Measurements from ENCODE around the gene OXSM.

Gene OXSM

DNA sequence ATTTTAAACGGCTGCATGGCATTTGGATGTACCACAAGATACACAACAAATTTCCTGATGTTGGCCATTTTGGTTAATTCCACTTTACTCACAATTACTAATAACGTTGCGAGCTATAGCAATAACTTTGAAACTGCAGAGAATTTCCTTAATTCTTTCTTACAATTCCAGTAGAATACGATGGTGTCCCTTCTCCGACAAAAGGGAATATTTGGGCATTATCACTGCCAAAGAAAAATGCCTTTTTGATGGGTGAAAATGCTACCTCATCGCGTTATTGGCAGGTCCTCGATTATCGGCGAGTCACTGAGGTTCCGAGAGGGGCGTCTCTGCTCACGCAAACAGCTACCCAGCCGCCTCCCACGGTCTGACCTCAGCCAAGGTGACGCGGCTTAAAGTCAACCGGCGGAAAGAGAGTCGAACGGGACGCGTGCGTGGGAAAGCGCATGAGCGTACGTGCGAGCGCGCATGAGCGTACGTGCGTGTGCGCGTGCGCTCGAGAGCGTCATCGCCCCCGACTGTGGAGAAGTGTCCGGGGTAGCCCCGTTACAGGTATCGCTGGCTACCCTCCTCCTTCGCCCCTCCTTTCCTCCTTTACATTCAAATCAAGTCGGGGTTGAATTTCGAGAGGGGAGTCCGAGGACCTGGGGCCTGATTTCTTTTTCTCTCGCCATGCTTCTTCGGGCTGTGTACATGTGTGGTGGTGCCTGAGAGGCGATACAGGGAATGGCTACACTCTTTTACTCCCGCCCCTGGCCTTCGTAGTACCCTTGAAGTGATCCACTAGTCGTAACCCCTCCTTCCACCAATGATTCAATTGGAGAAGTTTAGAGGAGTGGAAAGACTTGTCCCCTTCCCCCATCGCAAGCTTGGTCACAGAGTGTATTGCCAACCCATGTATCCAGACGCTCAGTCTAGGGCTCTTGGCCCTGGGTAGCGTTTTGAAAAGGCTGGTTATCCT is at the start of gene OXSM:
Gene OXSM, plus strand, starts transcription at position 495 of the 961 bp plus-strand sequence. CDS start 931 bp downstream, outside the sequence.
- DNase-seq, result peak; percentile 92

- DNase-seq, result no peak
These were observed 45.4 kb upstream of the OXSM start for GRCh38 chr3:25744470-25744869.

- no peak for DNase-seq
These were observed 42.9 kb upstream of the OXSM start for GRCh38 chr3:25747033-25747432.

GRCh38 chr3:25748189-25748588 is 41.7 kb upstream of the OXSM start:
- DNase-seq, result no peak

GRCh38 chr3:25749031-25749581 is 40.8 kb upstream of the OXSM start:
- DNase-seq, result no peak

DNA sequence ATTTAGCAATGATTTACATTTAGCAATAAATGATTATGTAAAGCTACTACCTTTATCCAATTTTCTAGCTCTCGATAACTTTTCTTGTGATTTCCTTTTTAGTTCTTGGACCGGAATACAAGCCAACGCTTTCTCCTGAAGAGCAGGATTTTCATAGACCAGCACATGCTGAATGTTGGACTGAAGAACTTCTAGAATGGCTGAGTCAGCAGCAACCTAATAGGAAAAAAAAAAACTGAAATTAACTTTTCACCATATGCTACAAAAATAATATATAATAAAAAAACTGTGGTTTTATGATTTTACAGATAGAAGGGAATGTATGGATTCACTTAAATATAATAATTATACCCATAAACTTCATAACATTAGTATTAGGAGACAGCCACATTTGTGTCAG is 38.8 kb upstream of the OXSM start:
- DNase-seq, result no peak

DNA sequence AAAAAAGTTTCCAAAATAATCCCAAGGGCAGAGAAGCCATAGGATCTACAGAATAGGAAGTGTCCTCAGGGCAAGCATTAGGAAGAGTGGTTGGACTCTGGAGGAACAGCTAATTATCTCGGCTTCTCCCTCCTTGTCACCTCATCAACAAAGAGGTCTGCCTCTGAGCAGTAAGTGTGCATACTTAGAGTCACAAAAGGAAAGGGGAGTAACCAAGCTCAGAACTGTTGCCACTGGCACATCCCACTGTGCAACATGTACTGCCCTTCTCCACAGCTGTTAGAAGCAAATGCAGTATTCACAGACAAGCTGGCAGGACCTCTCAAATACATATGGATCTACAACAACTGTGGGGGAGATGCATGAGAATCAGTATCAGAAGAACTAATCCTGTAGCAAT is 38.2 kb upstream of the OXSM start:
- no peak for DNase-seq

DNA sequence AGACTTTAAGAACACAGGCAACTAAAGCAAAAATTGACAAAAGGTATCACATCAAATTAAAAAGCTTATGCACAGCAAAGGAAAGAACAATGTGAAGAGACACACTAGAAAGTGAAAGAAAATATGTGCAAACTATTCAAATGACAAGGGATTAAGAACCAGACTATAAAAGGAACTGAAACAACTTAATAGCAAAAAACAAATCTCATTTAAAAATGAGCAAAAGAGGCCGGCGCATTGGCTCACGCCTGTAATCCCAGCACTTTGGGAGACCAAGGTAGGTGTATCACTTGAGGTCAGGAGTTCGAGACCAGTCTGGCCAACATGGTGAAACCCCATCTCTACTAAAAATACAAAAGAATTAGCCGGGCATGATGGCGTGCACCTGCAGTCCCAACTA is 21.0 kb upstream of the OXSM start:
- no peak for DNase-seq

DNA sequence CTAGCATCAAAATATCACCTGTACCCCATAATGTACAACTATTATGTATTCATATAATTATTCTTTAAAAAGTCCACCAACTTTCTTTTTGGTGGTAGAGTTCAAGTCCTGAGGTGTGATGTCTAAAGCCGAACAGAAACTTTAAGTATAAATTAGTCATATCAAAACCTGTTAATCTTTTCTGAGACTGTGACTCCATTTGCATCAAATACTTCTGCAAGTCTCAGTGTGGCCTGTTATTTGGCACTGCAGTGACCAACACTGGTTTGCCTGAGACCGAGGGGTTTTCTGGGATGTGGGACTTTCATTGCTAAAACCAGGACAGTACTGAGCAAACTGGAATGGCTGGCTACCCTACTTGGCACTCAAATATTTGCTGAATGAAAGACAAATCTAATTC is 14.0 kb upstream of the OXSM start:
- no peak for DNase-seq

- no peak for DNase-seq
These were observed 9.3 kb upstream of the OXSM start for GRCh38 chr3:25780618-25781017.

GRCh38 chr3:25781145-25781757 is 8.6 kb upstream of the OXSM start:
- DNase-seq, result no peak

GRCh38 chr3:25781758-25782594 is 7.9 kb upstream of the OXSM start:
- no peak for DNase-seq

DNA sequence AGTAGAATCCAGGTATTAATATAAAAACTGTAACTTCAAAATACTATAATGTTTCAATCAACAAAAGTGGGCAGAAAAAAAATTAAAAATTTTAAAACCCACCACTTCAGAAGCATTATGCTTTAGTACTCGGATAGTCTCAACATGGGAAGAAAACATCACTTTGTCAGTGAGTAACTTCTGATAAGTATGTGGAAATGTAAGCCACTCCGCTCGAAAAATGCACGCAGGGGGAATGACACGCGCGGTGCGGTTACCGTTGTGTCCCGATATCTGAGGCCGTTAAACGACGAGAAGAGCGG is 7.3 kb upstream of the OXSM start:
- DNase-seq, result no peak

DNA sequence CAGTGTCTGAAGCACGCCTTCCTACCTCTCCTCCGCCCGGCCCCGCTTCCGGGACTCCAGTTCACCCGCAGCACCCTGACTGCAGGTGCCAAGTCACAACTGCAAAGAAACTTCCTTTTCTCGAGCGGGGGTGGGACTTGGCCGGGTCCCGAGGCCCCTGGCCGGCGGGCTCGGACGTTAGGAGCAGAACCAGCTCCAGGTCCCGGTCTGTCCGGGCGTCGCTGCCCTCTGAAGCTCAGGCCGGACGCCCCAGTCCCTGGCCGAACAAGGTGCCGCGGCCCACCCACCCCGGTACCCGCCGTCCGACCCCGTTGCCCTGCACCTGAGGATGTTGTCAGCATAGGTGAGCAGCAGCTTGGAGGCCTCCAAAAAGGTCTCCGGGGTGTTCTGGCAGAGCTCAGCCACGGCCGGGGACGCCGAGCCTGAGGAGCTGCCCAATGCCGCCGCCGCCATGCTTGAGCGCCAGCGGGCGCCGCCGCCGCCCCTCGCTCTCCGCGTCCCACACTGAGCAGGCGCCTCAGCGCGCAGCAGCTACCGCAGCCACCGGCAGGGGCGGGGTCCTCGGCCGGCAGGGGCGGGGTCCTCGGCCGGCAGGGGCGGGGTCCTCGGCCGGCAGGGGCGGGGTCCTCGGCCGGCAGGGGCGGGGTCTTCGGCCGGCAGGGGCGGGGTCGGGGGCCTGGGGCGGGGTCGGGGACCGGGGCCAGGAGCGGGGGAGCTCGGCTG is 6.8 kb upstream of the OXSM start, which contains the start of gene NGLY1:
Gene NGLY1, minus strand, starts transcription at position 506 of the 723 bp plus-strand sequence. Its CDS starts 53 bp downstream, at position 453.
- DNase-seq, result peak; percentile 92

GRCh38 chr3:25783661-25784512 is 6.0 kb upstream of the OXSM start:
- no peak for DNase-seq

DNA sequence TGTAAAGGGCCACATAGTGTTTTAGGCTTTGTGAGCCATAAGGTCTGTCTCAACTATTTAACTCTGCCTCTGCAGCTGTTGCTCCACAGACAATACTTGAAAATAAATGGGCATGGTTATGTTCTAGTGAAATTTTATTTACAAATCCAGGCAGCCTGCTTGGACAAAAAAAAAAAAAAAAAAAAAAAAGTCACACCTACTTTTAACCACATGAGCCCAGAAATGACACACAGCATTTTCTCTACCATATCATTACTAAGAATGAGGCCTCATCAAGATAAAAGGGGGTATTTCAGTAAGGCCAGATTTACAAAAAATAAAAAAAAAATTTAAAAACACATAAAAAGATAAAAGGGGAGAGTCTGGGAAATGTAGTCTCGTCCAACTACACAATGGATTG is 4.9 kb upstream of the OXSM start:
- no peak for DNase-seq

GRCh38 chr3:25785826-25786225 is 4.1 kb upstream of the OXSM start:
- DNase-seq, result no peak

GRCh38 chr3:25787689-25788088 is 2.2 kb upstream of the OXSM start:
- DNase-seq, result no peak

DNA sequence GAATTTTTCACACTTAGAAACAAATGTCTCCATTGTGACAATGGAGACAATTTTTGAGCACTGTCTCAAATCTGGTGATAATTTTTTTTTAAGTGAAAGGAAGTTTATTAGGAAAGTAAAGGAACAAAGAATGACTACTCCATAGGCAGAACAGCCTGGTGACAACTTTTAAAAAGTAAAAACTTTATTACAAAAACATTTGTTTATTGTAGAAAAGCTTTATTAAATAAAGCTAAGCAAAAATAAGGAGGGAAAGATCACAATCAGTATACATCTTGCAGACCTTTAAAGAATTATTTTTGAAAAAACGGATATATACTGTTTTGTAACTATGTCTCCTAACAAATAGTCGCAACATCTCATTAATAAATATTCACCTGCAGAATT is 688 bp upstream of the OXSM start:
- DNase-seq, result no peak

DNA sequence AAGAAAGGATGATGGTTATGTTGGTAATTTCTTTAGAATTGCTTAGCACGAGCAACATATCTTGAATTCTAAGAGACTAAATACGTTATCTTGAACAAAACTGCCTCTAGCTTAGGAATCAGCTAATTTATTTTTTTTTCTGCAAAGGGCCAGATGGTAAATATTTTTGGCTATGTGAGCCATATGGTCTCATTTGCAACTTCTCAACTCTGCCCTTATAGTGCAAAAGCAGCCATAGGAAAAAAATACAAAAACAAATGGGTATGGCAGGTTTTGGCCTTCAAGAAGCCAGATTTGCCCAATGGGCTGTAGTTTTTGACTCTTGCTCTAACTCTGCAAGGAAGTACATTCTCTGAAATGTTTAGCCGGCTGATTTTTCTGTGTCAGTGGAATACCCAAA is 11.9 kb downstream of the OXSM start:
- DNase-seq, result no peak

DNA sequence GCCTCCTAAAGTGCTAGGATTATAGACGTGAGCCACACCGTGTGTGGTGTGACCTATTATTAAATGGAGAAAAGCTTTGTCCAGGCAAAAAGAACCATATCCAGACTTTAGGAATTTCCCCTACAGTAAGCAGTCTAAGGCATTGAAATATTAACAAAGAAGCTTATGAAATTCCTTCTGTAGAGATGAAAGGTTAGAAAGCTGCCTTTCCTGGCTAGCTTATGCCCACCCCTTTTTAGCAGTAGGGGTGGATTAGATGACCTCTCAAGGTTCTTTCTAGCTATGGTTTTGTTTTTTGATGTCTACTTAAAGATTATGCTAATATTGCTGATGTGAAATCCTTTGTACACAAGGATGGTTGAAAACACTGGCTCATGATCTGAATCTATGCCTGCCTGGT is 13.9 kb downstream of the OXSM start:
- DNase-seq, result no peak

- no peak for DNase-seq
These were observed 14.8 kb downstream of the OXSM start for GRCh38 chr3:25804676-25805075.
